HG03558 (cell line): Measurements from ENCODE around the gene TRPM5.

Experiments used
- ATAC-seq: cut with Tn5 transposase; IDR thresholded peaks from one replicate; pipeline ENCODE4 v1.9.1; 2021; ENCODE audit warnings: moderate number of reproducible peaks; ENCODE audit not compliant: unreplicated experiment; ENCODE audit errors: extremely low read depth

The TRPM5 gene

DNA sequence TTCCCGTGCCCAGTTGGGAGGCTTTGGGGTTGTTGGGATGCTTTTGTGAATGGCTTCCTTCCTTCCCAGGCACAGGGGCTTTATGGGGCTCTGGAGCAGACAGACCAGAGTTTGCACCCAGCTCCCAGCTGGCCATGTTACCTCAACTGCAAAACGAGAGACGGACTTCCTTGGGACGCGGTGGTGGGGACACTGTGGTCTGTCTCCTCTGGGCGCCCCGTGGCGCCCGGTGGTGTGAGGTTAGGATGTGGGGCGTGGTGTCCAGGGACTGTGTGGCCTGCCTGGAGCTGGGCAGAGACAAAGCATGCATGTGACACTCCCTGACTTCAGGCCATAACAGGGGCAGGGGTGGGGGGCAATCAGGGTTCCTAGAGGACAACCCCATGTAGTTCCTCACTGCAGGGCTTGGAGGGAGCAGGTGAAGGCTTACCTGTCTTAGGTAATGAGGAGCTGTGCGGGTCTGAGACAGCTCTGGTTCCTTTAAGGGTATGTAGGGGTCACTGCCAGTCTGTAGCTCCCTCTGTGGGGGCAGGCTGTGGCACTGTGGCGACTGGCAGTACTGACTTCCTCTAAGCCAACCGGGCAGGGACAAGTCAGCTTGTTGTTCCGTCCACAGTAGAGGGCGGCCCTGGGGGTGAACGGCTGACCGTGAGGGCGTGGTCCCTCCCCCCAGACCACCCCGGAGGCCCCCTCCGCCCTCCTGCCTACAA is 14.9 kb upstream of the TRPM5 start:
- ATAC-seq: no peak

DNA sequence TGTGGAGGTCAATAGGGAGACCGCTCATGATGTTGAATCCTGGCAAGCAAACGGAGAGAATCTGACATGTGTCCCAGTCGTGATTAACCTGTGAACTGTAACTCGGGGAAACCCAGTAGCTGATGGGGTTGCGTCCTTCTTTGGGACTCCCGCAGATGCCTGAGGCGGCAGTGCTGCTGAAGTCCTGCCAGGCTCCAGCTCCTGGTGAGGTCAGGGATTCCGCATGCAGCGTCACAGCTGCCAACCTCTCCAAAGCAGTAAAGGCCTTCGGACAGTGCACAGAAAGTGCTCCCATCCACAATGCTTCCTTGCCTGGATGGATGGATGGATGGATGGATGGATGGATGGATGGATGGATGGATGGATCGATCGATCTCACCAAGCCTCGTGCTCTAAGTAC is 14.0 kb upstream of the TRPM5 start:
- ATAC-seq: no peak

DNA sequence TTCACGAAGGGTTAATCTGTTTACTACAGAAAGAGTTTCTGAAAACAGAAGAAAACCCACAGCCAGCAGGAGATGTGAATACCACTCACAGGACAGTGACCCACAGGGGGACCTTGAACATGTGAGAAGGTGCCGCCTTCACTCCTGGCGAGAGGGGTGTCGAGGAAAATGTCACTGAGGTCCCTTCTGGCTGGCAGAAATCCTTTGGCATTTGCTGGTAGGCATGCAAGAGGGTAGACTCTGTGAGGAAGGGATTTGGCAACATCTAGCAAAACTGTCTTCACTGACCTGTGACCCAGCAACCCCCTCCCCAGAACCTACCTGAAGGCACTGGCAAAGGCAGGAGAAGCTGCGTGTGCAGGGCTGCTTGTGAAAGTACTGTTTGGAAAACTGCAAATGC is 9.1 kb upstream of the TRPM5 start:
- no peak for ATAC-seq

DNA sequence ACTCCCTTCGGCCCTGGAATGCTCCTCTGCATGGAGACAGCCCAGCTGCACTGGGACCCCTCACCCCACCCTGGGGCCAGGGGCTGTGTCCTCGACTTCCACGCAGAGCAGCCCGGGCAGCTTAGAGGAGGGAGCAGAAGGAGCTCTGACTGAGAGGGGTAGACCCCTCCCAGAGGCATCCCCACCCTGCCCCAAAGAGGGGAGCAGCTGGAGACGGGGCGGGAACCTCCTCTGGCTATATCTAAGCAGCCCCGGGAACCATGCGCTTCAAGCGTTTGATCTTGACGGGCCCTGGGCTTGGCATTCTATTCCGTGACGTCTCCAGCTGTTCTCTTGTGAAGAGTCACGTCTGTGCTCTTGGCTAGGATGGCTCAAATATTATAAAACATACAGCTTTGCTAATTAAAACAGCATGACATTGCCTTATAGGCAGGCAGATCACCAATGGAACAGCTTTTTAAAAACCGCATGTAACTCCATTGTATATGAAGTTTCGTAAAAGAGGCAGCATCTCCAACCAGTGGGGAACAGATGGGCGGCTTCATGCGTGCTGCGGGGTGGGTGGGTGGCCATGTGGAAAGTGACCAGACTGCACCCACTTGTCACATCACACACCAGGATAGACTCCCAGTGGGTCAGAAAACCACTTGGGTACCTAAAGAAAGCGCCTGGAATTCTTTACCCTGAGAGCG is 8.2 kb upstream of the TRPM5 start:
- no peak for ATAC-seq

DNA sequence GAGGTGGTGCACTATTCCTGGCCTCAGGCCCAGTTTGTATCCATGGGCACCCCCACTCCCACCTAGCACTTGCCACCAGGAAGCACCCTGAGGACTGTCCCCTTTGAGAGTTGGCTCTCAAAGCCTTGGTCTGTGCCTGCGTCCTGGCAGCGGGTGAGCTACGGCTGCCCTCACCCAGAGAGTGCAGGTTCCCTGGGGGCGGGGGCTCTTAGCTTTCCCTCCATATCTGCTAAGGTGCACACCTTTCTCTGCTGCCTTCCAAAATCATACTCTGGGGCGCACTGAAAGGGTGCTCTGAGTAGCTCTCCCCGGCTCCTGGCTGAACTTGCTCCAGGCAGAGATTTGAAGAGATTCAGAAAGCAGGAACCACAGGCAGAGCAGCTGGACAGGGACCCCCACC is 7.6 kb upstream of the TRPM5 start:
- no peak for ATAC-seq

- no peak for ATAC-seq
These were observed 7.0 kb upstream of the TRPM5 start for GRCh38 chr11:2451336-2451735.

DNA sequence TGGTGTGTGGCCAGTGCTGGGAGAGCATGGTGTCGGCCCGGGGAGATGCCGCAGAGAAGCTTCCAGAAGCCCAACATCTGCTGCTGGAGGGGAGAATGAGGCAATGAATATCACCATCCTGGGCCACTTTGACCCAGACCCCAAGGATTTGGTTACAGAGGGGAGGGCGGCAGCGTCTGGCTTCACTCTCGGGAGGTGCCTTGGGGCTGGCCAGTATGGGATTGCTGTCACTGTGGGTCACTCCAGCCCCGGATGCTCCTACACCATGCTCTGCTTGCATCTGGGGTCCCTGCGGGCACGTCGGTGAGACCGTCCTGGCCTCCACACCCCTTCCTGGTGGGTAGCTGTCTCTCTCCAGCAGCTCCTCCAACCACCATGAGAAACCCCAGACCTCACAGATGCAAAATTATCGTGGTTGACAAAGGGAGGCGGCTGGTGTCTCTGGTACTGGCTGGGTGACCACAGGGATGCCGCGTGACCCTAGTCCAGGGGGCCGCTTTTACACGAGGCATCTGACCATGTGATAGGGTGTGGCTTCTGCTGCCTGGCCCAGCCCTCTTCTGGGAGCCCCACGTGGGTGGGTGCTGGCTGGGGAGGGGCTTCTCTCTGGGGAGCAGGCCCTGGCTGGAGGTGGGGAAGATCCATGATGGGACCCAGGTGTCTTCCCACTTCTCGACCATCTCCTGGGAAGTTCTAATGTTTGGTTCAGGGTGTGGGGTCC is 6.2 kb upstream of the TRPM5 start:
- ATAC-seq: no peak

- ATAC-seq: no peak
These were observed 5.4 kb upstream of the TRPM5 start for GRCh38 chr11:2449548-2450320.

- ATAC-seq: no peak
These were observed 4.6 kb upstream of the TRPM5 start for GRCh38 chr11:2448661-2449547.

DNA sequence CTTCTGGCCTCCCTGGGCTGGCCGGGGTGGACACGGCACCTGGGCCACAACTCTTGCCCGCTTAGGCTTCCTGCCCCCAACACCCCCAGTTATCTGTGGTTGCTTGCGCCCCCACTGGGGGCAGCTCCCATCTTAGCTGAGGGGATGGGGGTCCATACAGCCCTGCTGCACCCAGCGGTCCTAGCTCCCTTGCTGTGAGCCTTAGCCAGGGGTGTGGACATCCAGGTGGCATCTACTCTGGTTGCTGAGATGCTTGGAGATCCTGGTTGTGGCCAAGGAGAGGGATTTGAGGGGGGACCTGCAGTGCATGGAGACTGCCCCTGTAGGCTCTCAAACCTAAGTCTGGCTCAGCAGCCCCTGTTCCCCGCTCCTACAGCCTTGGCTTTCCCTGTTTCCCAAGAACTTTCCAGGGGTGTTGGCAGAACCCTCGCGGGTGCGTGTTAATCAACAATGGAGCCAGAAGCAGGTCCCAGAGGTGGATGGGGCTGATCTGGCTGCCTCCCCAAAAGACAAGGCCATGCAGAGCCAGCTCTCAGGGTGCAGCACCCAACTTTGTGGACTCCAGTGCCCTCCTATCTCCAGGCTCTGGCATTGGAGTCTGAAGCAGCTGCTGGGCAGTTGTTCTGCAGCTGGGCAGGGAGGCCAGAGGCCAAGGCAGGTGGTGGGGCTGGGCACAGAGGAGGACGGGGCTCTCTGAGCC is 3.8 kb upstream of the TRPM5 start:
- no peak for ATAC-seq

DNA sequence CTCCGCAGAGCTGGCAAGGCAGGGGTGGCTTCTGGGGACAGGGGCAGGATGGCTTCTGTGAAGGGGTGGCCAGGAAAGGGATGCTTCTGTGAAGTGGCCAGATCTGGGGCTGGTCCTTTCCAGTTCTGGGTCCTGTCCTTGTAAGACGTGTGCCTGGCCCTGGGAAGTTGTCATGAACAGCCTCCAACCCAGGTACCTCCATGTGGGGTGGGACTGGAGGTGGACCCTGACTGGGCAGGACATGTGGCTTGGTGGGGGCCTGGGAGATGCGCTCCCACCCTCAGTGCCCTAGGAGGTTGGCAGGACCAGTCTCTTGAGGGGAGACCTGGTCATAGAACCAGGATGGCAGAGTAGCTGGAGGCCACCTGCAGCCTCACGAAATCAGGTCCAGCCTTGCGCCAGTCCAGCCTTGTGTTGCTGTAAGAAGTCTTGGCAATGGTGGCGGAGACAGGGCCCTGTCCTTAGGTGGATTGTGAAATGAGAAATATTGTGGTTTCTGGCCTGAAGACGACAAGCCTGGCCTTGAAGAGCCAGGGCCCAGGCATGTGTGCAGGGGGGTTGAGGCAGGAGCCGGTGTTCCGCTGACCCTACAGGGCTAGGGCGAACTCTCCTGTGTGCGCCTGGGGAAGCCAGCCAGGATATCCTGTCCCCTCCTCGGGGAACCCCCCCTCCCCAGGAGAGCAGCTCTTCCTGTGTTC is 3.1 kb upstream of the TRPM5 start:
- ATAC-seq: no peak

GRCh38 chr11:2446590-2447252 is 2.4 kb upstream of the TRPM5 start:
- ATAC-seq: no peak

- no peak for ATAC-seq
These were observed 1.6 kb upstream of the TRPM5 start for GRCh38 chr11:2445746-2446551.

DNA sequence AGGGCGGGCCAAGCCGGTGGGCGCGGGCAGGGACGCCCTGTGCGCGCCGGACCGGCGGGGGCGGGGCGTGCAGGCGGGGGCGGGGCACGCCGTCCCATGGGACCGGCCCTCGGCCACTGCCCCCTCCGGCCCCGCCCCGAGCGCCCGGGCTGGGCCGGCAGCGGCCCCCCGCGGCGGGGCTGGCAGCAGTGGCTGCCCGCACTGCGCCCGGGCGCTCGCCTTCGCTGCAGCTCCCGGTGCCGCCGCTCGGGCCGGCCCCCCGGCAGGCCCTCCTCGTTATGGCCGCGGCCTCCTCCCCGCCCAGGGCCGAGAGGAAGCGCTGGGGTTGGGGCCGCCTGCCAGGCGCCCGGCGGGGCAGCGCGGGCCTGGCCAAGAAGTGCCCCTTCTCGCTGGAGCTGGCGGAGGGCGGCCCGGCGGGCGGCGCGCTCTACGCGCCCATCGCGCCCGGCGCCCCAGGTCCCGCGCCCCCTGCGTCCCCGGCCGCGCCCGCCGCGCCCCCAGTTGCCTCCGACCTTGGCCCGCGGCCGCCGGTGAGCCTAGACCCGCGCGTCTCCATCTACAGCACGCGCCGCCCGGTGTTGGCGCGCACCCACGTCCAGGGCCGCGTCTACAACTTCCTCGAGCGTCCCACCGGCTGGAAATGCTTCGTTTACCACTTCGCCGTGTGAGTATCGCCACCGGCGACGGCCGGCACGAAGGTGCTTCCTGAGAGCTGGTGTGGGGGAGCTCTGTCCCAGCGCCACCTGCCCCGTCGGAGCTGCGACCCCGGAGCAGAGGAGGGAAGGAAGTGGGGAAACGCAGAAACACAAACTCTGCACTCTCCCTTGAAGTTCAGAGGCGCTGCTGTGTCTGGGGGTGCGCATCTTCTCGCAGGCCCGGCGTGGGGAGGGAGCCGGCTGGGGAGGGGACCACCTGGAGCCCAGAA is 769 bp upstream of the TRPM5 start, which contains the start of gene KCNQ1:
Gene KCNQ1 (plus strand): TSS at position 188 of the 925 bp plus-strand sequence. CDS start 91 bp downstream, at position 279.
- ATAC-seq: no peak

- ATAC-seq: no peak
These were observed 908 bp downstream of the TRPM5 start for GRCh38 chr11:2443406-2443805.

GRCh38 chr11:2442589-2442988 is 1.7 kb downstream of the TRPM5 start:
- ATAC-seq: no peak
